GM10248 (cell line): ENCODE results near the gene THAP7.

ENCODE experiments used
- CTCF ChIA-PET: fragments of 300-600 bp; sonication (Branson Sonifier 250); formaldehyde crosslinking; extraction: SDS; loops from one replicate; lab custom pipeline; 2021; ENCODE audit warnings: antibody characterized with exemption; lab: Yijun Ruan, JAX
- POLR2A ChIA-PET: fragments of 350-650 bp; sonication (Branson Sonifier 250); formaldehyde crosslinking; extraction: SDS; loops from one replicate; lab custom pipeline; 2020; ENCODE audit warnings: antibody characterized with exemption; lab: Yijun Ruan, JAX
- DNase-seq: peaks from one replicate; pipeline ENCODE4 v3.0.0; 2012; ENCODE audit errors: extremely low spot score
- CTCF ChIP-seq: IDR thresholded peaks from 2 replicates; pipeline ENCODE4 v1.5.1; 2012; ENCODE audit warnings: mild to moderate bottlenecking, low read depth; ENCODE audit errors: extremely low read depth, missing control alignments, control extremely low read depth

Gene THAP7

GRCh38 chr22:20996031-20996410 lies 5.9 kb downstream of the THAP7 start:
- POLR2A ChIA-PET: no interaction called here
- no peak for DNase-seq
- no peak for TF ChIP-seq CTCF
- CTCF ChIA-PET: interaction anchor here (0.7 kb wide), 1 partner anchor 14 kb away, joined by 3 read pairs; the partner anchor contains the start of gene LZTR1

- ChIA-PET CTCF (no interaction called here), POLR2A (no interaction called here)
- no peak for DNase-seq
- no peak for TF ChIP-seq CTCF
Measured at GRCh38 chr22:20995329-20996030, 6.4 kb downstream of the THAP7 start.

GRCh38 chr22:20994902-20995241 lies 7.0 kb downstream of the THAP7 start:
- POLR2A ChIA-PET: no interaction called here

GRCh38 chr22:20994128-20994901 lies 7.6 kb downstream of the THAP7 start:
- POLR2A ChIA-PET: no interaction called here
- CTCF ChIA-PET: no interaction called here
- DNase-seq: no peak
- TF ChIP-seq CTCF: no peak

More at GRCh38 chr22:20994902-20995241, 7.0 kb downstream of the THAP7 start:
- TF ChIP-seq CTCF: no peak
- DNase-seq: no peak
- CTCF ChIA-PET: no interaction called here

- no peak for TF ChIP-seq CTCF
- ChIA-PET CTCF (interaction anchor here (1.2 kb wide), 1 partner anchor 12 kb away, joined by 6 read pairs; the partner anchor contains the start of gene LZTR1), POLR2A (interaction anchor here (0.6 kb wide), 1 partner anchor 12 kb away, joined by 3 read pairs; the partner anchor contains the start of gene LZTR1)
- no peak for DNase-seq
Measured at GRCh38 chr22:20993304-20994127, 8.4 kb downstream of the THAP7 start.

- POLR2A ChIA-PET: no interaction called here
- TF ChIP-seq CTCF: no peak
- CTCF ChIA-PET: interaction anchor here (1.2 to 1.6 kb wide), 3 partner anchors 10 to 32 kb away, joined by 5 to 6 read pairs (median 6); partner anchors contain the start of gene LZTR1
- DNase-seq: no peak
Measured at GRCh38 chr22:20992456-20993303, 9.2 kb downstream of the THAP7 start.
